Measurements from ENCODE around the gene SLC24A3. TPM values are rescaled to one million over a fixed set of nuclear protein-coding genes. Genes with fewer than 3 reads are reported as not detected.

Gene SLC24A3
- total RNA-seq, 1 experiment from 2014 or later, result not detected

GRCh38 chr20:19735446-19735845 lies 523.0 kb downstream of the SLC24A3 start:
- intact Hi-C loops (cut with micrococcal nuclease; ENCODE audit: unreplicated experiment), result loop anchor here (2.0 kb wide), 1 partner anchor 43 kb away; no protein-coding TSS in a partner anchor
- ChIA-PET CTCF (interaction anchor here (0.6 kb wide), 1 partner anchor 22 kb away, joined by 7 read pairs; no protein-coding TSS in a partner anchor), POLR2A (ENCODE audit: unreplicated experiment) (interaction anchor here (0.5 to 0.7 kb wide), 3 partner anchors 22 to 1677 kb away, joined by 3 to 7 read pairs (median 6); no protein-coding TSS in a partner anchor)
- H3K4me3 ChIP-seq, result no peak overlapping the region
- peak overlapping the region; percentile 67 for H2AFZ ChIP-seq
- peaks cover 29% of the 10 kb centered on the region for H3F3A ChIP-seq (ENCODE audit: insufficient read depth, low read depth)
- peak; percentile 79 to 90 for DNase-seq
- no peaks in the 10 kb centered on the region for H4K20me1 ChIP-seq (ENCODE audit: insufficient read depth)
- peak overlapping the region; percentile 100 for H3K27ac ChIP-seq
- no peaks in the 10 kb centered on the region for H3K79me2 ChIP-seq (ENCODE audit: low read depth)
- H3K9me3 ChIP-seq (ENCODE audit: insufficient read depth, low read depth), result no peaks in the 10 kb centered on the region
- no peaks in the 10 kb centered on the region for H3K36me3 ChIP-seq (ENCODE audit: low read depth)
- no peaks in the 10 kb centered on the region for H3K27me3 ChIP-seq (ENCODE audit: insufficient read depth, low read depth)
- TF ChIP-seq CTCF (conservative IDR thresholded peaks at IDR 0.05) (no peak), EZH2 (IDR thresholded peaks at IDR 0.05; ENCODE audit: low read depth) (no peak)
- H3K9me2 ChIP-seq (ENCODE audit: insufficient read depth), result no peaks in the 10 kb centered on the region
- peak overlapping the region; percentile 65 for H3K4me2 ChIP-seq
- BruUV-seq (replicated peaks), result no TSS peak
- peaks cover 49% of the 10 kb centered on the region for H3K4me1 ChIP-seq (replicated peaks; ENCODE audit: insufficient read depth)

- Histone ChIP-seq H3K9me3 (ENCODE audit: insufficient read depth, low read depth) (no peaks in the 10 kb centered on the region), H3K79me2 (ENCODE audit: low read depth) (no peaks in the 10 kb centered on the region), H3F3A (ENCODE audit: insufficient read depth, low read depth) (peaks cover 29% of the 10 kb centered on the region), H3K27me3 (ENCODE audit: insufficient read depth, low read depth) (no peaks in the 10 kb centered on the region), H3K4me3 (no peak overlapping the region), H2AFZ (no peak overlapping the region), H3K4me2 (peak overlapping the region; percentile 65), H3K27ac (peak overlapping the region; percentile 100), H3K9me2 (ENCODE audit: insufficient read depth) (no peaks in the 10 kb centered on the region), H3K4me1 (replicated peaks; ENCODE audit: insufficient read depth) (peaks cover 49% of the 10 kb centered on the region), H4K20me1 (ENCODE audit: insufficient read depth) (no peaks in the 10 kb centered on the region), H3K36me3 (ENCODE audit: low read depth) (no peaks in the 10 kb centered on the region)
- peak; percentile 25 to 97 for DNase-seq
- no TSS peak for BruUV-seq (replicated peaks)
- CTCF ChIA-PET, result no interaction called here
- POLR2A ChIA-PET (ENCODE audit: unreplicated experiment), result interaction anchor here (0.5 to 1.1 kb wide), 2 partner anchors 21 to 27 kb away, joined by 3 to 6 read pairs; partner anchors contain the start of gene RIN2
- intact Hi-C loops (cut with micrococcal nuclease; ENCODE audit: unreplicated experiment), result loop anchor here (1.0 to 2.0 kb wide), 2 partner anchors 22 to 47 kb away; partner anchors contain the start of gene RIN2
- no peak for TF ChIP-seq CTCF (conservative IDR thresholded peaks at IDR 0.05)
- no peak for TF ChIP-seq EZH2 (IDR thresholded peaks at IDR 0.05; ENCODE audit: low read depth)
Observed at GRCh38 chr20:19737025-19737424, 524.6 kb downstream of the SLC24A3 start.

- POLR2A ChIA-PET (ENCODE audit: unreplicated experiment), result no interaction called here
- DNase-seq, result peak in 1 of 2 experiments; percentile 76
- Histone ChIP-seq H3F3A (ENCODE audit: insufficient read depth, low read depth) (peaks cover 29% of the 10 kb centered on the region), H2AFZ (no peak overlapping the region), H3K27me3 (ENCODE audit: insufficient read depth, low read depth) (no peaks in the 10 kb centered on the region), H3K9me3 (ENCODE audit: insufficient read depth, low read depth) (no peaks in the 10 kb centered on the region), H3K36me3 (ENCODE audit: low read depth) (no peaks in the 10 kb centered on the region), H3K9me2 (ENCODE audit: insufficient read depth) (no peaks in the 10 kb centered on the region), H3K4me1 (replicated peaks; ENCODE audit: insufficient read depth) (peaks cover 49% of the 10 kb centered on the region), H3K4me3 (no peak overlapping the region), H3K27ac (peak overlapping the region; percentile 100), H3K4me2 (0 out of 2 replicates have a peak overlapping the region, but pooled peaks have one; percentile 21), H4K20me1 (ENCODE audit: insufficient read depth) (no peaks in the 10 kb centered on the region), H3K79me2 (ENCODE audit: low read depth) (no peaks in the 10 kb centered on the region)
- TF ChIP-seq CTCF (conservative IDR thresholded peaks at IDR 0.05) (no peak), EZH2 (IDR thresholded peaks at IDR 0.05; ENCODE audit: low read depth) (no peak)
- CTCF ChIA-PET, result no interaction called here
- intact Hi-C loops (cut with micrococcal nuclease; ENCODE audit: unreplicated experiment), result no loop called here
- BruUV-seq (replicated peaks), result no TSS peak
Observed at GRCh38 chr20:19738951-19739350, 526.5 kb downstream of the SLC24A3 start.

Measured in PC-9 (cell line).